ENCODE data around the gene RCAN3. TPM values are rescaled to one million over a fixed set of nuclear protein-coding genes. Genes with fewer than 3 reads are reported as not detected.

RCAN3 gene
- total and polyA plus RNA-seq, 9 of the 15 experiments (the other 6 are each of a cell fraction or from before 2014, with no cell fraction given) = 0.10 to 1.4 (median 0.43) TPM

DNA sequence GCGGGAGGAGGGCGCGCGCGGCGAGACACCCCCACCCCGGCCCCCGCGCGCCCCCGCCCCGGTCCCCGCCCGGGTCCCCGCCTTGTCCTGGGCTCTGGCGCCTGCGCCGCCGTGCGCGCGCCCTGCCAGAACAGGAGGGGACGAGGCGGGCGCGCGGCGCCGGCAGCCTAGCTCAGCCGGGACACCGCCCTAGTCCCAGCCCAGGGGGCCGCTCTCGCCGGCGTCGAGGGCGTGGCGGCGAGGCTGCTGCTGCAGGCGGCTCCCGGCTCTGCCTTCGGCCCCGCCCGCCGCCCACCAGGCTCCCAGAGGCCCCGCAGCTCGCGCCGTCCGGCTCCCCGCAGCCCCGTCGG, at the start of gene RCAN3 (continued):
- peak; percentile 49; the same call in 1 of the 2 replicates for TF ChIP-seq SMAD4 (CRISPR knock-in tag; conservative IDR thresholded peaks at IDR 0.05)
- TF ChIP-seq, protein P1, sequence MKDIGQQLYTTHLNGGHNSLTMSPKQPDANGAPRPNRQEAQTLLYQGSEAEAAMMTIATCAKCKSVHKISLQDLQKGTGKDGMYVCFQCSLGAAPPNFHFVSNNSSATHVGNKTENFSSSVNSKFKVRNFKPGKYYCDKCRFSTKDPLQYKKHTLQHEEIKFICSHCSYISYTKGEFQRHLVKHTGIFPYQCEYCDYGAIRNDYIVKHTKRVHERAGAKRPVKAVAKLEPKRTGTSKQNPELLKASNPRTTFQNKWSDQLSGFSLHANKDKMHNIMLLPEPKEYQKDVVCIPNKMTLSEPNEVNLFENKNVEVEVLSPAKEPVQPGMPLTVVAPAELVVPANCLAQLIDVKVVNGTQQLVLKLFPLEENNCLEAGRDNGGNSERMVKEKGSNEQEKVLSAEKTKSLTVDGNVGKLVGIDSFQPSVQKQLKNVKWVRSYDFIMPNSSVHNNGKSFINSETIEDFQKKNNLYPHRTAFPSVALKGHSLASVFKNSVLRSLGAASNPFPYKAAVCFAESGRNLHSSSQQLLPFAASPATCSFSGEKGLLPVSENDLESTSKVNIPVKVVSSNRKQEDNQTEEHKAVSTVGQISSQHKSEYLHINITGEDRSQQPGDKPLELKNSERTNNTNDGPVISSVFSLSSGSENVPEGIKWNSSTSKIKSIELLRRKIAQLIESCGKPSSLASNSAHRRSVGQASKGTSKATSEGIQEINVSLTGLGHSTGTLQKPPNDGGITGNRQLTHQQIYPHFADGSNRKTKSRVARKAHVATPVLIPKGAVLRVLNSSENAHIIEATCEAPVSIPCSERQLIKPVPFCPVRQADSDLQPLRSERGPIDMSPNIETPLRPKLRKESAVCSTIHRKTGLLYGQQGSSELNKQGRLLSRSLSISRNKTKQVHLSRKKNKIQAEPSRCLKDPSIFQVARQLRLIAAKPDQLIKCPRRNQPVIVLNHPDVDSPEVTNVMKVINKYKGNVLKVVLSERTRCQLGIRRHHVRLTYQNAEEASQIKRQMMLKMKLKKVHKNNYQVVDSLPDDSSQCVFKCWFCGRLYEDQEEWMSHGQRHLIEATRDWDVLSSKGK (CRISPR knock-in tag; IDR thresholded peaks at IDR 0.05) = no peak
- TF ChIP-seq KLF1 (tag; IDR thresholded peaks at IDR 0.05) = 0 out of 2 replicates have a peak, but pooled peaks have one; percentile 43
- TF ChIP-seq ZNF197 (CRISPR knock-in tag; IDR thresholded peaks at IDR 0.05; ENCODE audit: low read depth) = no peak
- peak; percentile 14; the same call in 1 of the 2 replicates for TF ChIP-seq POLR2G (IDR thresholded peaks at IDR 0.05; ENCODE audit: low read depth, low read length)
- no peak for TF ChIP-seq FOXJ2 (tag; IDR thresholded peaks at IDR 0.05)
- TF ChIP-seq, protein P2, sequence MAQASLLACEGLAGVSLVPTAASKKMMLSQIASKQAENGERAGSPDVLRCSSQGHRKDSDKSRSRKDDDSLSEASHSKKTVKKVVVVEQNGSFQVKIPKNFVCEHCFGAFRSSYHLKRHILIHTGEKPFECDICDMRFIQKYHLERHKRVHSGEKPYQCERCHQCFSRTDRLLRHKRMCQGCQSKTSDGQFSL (CRISPR knock-in tag; IDR thresholded peaks at IDR 0.05) = peak; percentile 4; the same call in 1 of the 2 replicates
- TF ChIP-seq, protein P2 (tag; IDR thresholded peaks at IDR 0.05) = peak in 1 of 2 experiments; percentile 71; a peak in 2 of 4 replicates
- no peak for TF ChIP-seq GATA2 (CRISPR knock-in tag; IDR thresholded peaks at IDR 0.05)
- no peak for TF ChIP-seq ZKSCAN1 (IDR thresholded peaks at IDR 0.05; ENCODE audit: low read depth, low read length)
- TF ChIP-seq CXXC5 (CRISPR knock-in tag; IDR thresholded peaks at IDR 0.05) = peak; percentile 58
- TF ChIP-seq, protein P3, sequence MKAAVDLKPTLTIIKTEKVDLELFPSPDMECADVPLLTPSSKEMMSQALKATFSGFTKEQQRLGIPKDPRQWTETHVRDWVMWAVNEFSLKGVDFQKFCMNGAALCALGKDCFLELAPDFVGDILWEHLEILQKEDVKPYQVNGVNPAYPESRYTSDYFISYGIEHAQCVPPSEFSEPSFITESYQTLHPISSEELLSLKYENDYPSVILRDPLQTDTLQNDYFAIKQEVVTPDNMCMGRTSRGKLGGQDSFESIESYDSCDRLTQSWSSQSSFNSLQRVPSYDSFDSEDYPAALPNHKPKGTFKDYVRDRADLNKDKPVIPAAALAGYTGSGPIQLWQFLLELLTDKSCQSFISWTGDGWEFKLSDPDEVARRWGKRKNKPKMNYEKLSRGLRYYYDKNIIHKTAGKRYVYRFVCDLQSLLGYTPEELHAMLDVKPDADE (conservative IDR thresholded peaks at IDR 0.05; ENCODE audit: control insufficient read depth, low read depth, low read length) = peak; percentile 26
- TF ChIP-seq, protein P4, sequence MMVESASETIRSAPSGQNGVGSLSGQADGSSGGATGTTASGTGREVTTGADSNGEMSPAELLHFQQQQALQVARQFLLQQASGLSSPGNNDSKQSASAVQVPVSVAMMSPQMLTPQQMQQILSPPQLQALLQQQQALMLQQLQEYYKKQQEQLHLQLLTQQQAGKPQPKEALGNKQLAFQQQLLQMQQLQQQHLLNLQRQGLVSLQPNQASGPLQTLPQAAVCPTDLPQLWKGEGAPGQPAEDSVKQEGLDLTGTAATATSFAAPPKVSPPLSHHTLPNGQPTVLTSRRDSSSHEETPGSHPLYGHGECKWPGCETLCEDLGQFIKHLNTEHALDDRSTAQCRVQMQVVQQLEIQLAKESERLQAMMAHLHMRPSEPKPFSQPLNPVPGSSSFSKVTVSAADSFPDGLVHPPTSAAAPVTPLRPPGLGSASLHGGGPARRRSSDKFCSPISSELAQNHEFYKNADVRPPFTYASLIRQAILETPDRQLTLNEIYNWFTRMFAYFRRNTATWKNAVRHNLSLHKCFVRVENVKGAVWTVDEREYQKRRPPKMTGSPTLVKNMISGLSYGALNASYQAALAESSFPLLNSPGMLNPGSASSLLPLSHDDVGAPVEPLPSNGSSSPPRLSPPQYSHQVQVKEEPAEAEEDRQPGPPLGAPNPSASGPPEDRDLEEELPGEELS (CRISPR knock-in tag; IDR thresholded peaks at IDR 0.05; ENCODE audit: borderline replicate concordance) = no peak
- no peak for TF ChIP-seq GABPB1 (CRISPR knock-in tag; IDR thresholded peaks at IDR 0.05)
- TF ChIP-seq STAG1 (CRISPR knock-in tag; IDR thresholded peaks at IDR 0.05; ENCODE audit: borderline replicate concordance) = no peak
- TF ChIP-seq MAZ (CRISPR knock-in tag; conservative IDR thresholded peaks at IDR 0.05 in 1 of 2, IDR thresholded peaks at IDR 0.05 in 1 of 2) = peak; percentile 9 to 51; a peak in 2 of 4 replicates
- TF ChIP-seq, protein P5, sequence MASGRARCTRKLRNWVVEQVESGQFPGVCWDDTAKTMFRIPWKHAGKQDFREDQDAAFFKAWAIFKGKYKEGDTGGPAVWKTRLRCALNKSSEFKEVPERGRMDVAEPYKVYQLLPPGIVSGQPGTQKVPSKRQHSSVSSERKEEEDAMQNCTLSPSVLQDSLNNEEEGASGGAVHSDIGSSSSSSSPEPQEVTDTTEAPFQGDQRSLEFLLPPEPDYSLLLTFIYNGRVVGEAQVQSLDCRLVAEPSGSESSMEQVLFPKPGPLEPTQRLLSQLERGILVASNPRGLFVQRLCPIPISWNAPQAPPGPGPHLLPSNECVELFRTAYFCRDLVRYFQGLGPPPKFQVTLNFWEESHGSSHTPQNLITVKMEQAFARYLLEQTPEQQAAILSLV (tag; IDR thresholded peaks at IDR 0.05) = no peak
- no peak for TF ChIP-seq HNRNPL (IDR thresholded peaks at IDR 0.05; ENCODE audit: low read depth, low read length)
- TF ChIP-seq TCF7L2 (IDR thresholded peaks at IDR 0.05; ENCODE audit: low read depth, low read length) = no peak

Data from K562 (cell line).